Inflammatory macrophage (primary cell): ENCODE data around the gene ANO9.
"Not testable (repeated sequence)": the region's sequence is repeated elsewhere in the genome, so short reads cannot be mapped to it uniquely, and the experiment has no call there.

Source experiments
- DNase-seq, 2 donors: peaks; one replicate each; pipeline ENCODE4 v3.0.0-alpha.2; 2020 to 2022

ANO9 gene

GRCh38 chr11:434496-434895 is 7.3 kb downstream of the ANO9 start:
- no peak for DNase-seq

GRCh38 chr11:433641-434040 is 8.2 kb downstream of the ANO9 start:
- DNase-seq, result no peak

DNA sequence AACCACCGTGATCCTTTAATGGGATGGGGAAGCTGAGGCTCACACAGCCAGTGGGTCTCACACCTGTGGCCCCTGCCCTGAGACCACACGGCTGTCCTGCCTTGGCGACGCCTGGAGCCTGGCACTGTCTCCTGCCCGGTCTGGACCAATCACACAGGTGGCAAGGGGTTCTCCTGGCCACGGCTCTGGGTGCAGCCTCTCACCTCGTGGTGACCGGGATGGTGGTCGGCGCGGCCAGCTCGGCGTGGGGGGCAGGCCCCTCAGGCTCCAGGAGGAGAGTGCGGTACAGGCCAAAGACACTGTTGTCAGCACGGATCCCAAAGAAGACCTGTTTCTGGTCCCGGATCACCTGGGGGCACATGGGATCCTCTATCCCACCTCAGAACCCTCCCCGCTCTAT is 8.7 kb downstream of the ANO9 start:
- no peak for DNase-seq

- no peak for DNase-seq
Measured at GRCh38 chr11:432501-433100, 9.2 kb downstream of the ANO9 start.

DNA sequence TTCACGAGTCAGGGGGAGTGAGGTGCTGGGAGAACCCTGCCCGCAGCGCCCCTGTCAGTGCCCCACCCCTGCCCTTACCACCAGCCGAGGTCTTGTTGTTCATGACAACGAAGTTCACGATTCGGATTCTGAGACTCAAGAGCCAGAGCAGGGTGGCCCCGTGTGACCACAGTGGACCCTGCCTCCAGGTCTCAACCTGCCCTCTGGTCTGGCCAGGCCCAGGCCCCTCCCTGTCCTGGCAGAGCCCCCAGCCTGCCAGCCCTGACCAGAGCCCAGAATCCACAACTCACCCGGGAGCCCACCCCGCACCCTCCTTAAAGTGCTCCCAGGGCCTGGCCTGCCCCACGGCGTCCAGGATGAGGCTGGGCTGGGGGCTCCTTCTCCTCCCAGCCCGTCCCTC is 9.9 kb downstream of the ANO9 start:
- no peak for DNase-seq

DNA sequence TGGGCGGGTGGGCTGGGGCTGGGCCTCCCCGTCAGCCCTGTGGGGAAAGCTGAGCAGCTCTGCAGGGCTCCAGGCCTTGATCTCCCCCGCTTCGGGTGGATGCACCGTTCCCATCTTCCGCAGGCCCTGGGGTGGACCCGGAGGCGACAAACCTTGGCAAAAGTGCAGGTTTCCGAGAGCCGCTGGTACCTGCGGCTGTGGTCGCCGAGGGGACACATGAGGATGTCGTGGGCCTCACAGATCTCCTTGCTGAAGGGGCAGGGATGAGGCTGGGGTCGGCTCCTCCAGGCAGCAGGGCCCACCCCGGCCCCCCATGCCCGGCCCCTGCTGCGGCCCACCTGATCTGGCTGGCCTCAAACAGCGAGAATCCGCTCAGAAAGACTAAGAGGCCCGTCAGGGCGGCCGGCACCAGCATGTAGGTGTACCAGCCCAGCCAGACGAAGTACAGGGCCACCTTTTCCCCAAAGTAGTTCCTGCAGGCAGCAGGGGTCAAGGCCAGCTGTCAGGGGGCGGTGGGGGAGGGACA is 11.8 kb downstream of the ANO9 start:
- no peak for DNase-seq

DNA sequence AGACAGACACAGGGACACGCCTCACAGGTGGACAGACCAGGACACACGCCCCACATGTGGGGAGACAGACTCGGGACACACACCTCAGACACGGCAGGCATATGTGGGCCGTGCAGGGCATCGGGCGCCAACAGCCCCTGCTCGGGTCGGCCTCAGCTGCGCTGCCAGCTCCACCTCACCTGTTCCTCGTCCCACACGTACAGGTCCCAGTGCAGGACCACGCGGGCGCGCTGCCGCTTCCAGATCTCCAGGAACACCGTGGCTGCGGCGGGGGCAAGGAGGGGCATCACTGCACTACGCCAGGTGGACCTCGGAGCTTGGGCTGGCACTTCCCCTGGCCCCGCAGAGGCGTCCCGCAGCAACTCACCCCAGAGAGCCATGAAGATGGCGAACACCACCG is 12.4 kb downstream of the ANO9 start:
- DNase-seq, result no peak

DNA sequence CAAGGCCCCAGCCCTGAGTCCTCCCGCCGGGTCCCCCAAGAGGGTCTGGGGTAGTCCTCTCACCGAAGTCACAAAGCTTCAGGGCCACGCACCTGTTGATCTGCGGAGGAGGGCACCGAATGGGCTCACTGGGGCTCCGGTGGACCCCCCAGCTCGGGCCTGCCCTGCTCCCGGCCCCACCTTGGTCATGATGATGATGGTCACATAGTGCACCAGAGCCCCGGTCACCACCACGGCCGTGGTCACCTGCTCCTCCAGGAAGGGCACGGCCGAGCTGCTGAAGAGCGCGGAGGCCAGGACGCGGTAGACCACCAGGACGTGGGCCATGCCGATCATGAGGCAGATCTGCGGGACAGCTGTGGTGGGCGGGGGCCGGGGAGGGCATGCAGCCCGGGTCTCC is 13.5 kb downstream of the ANO9 start:
- DNase-seq, result no peak

DNA sequence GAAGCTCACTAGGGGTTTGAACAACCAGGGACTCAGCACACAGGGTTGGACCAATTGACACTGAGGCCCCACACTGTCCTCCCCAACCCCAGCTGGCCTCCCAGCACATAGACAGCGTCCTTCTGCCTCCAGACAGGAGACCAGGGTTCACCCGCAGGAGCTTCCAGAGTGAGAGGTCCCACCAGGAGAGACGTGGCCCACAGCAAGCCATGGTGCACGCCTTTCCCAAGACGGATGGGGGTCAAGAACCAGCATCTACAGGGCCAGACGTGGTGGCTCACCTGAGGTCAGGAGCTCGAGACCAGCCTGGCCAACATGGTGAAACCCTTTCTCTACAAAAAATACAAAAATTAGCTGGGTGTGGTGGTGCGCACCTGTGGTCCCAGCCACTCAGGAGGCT is 15.0 kb downstream of the ANO9 start:
- no peak for DNase-seq

GRCh38 chr11:425301-425700 is 16.5 kb downstream of the ANO9 start:
- DNase-seq, result no peak

DNA sequence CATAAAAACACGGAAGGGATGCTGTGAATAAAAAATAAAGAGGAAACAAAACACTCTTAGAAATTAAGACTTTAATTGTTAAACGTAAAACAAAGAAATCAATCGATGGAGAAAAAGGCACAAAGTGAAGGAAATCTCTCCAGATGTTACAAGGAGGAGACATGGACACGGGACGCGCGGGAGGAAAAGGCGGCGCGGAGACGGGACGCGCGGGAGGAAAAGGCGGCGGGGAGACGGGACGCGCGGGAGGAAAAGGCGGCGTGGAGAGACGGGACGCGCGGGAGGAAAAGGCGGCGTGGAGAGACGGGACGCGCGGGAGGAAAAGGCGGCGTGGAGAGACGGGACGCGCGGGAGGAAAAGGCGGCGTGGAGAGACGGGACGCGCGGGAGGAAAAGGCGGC is 17.0 kb downstream of the ANO9 start:
- not testable (repeated sequence) for DNase-seq

DNA sequence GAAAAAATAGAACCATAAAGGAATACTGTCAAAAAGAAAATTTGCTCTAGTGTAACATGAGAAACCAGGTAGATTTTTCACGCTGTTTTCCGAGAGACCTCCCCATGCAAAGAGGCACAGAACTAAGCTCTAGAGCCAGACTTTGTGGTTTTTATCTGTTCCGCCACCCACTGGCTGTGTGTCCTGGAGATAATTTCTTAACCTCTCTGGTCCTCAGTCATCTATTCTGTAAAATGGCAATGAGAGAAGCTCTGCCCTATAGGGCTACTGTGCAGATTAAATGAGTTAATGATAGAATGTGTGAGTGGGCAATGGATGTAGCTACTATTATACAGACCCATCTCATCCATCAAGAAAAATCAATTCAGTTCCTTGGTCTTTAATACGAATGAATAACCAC is 17.6 kb downstream of the ANO9 start:
- DNase-seq, result no peak

DNA sequence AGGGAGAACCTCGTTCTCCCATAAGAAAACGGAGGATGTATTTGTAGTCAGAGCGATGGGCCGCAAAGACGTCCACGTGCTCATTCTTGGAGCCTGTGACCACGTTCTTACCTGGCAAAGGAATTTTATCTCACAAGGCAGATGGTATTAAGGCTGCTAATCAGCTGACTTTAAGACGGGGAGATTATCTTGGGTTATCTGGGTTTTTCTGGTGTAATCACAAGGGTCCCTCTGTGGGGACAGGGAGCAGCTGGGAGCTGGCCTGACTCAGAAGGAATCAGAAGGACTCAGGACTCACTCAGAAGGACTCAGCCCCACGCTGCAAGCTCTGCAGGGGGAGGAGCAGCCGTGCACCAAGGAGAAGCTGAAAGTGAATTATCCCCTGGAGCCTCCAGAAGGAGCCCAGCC is 19.6 kb downstream of the ANO9 start:
- DNase-seq, result no peak

- DNase-seq, result no peak
Measured at GRCh38 chr11:420911-421321, 20.9 kb downstream of the ANO9 start.

DNA sequence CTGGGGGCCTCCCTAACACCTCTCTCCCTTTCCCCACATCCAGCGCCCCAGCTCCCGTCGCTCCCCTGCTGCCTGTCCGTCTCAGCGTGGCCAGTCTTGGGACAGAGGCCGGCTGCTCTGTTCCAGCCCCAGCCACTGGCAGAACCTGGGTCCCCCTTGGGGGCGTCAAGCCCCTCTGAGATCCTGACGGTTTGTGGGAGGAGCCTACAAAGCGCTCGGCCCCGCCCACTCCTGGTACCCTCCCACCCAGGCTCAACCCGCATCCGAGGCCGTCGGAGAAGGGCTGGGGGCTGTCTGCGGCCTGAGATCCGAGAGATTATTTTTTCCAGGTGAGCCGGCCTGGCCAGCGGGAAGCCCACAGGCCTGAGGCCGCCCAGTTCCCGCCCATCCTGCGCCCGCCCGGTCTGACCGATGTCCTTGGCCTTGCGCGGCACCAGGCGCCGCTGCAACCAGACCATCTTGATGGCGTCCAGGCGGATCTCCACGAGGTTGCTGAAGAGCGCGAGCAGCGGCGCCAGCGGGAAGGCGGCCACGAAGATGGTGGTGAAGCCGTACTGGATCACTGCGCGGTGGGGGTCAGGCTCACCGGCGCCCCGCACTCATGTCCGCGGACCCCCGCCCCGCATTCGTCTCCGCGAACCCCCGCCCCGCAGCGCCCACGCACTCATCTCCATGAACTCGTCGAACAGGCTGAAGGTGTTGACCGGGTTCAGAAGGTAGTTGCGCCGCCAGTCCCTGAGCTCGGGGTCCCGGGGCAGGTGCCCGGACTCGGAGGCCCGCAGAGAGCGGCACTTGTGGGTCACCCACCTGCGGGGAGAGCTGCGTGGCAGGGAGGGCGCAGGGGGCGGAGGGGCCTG is 21.5 kb downstream of the ANO9 start:
- DNase-seq, result no peak

DNA sequence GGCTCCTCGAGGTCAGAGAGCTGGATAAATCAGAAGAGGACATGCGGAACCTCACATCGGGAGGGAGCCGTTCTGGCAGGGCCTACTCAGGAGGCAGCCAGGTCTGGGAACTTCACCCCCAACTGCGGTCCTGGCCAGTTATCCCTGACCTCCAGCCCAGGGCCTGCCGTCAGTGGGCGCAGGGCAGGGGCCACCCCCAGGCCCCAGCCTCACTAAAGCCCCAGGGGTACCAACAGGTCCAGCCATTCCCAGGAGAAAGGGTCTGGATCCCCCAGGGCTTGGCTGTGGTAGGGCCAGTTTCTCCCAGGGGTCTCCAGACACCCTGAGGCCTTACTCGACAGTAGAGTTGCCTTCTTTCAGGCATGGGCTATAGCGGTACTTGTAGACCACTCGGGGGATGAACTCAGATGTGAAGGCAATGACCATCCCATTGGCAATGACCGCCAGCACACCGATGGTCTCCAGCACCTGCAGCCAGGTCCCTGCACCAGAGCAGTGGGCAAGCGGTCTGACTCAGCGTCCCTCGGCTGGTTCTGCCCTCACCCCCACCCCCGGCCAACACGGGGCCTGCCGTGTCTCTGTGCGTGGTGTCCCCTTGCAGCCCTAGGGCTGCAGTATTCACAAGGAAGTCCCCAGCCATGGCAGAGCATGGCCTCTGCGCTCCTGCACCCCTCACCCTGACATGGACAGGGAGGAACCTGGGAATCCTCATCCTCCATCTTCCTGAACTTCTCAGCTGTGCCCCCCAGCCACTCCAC is 22.4 kb downstream of the ANO9 start:
- DNase-seq, result no peak

- DNase-seq, result no peak
Measured at GRCh38 chr11:418343-419247, 23.2 kb downstream of the ANO9 start.

GRCh38 chr11:417652-418342 is 24.0 kb downstream of the ANO9 start:
- no peak for DNase-seq

DNA sequence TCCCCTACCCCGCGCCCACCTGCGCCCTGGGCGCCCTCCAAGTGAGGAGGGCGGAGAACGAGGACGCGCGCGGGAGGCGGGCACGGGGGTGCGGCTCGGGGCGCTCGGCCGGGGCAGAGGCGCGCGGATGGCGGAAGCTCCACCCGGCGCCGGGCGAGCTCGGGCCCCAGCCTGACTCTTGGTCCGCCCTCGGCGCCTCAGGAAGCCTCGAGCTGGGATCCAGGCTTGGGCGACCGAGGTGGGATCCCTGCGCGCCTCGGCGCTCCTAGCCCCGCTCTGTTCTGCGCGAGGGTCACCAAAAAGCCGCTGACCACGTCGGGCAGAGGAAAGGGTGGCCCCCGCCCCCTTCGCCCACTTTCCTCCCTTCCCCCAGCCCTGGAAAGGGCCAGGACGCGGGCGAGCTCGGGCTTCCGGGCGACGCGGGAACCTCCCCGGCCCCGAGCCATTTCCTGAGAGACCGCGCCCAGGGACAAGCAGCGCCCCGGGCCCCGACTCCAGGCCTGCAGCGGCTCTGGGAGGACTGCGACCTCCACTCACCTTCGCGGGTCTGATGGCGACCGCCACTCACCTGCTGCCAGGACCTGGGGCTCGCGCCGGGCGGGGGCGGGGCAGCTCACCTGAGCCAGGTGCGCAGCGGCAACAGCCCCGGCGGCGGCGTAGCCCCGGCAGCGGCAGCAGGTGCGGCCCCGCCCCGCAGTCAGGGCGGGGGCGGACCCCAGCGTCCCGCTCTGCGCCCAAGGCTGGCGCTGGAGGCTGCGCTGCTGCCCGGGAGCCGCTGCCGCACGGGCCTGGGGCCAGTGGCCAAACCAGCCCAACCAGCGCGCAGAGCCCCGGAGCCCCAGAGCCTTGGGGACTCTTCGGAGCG is 24.8 kb downstream of the ANO9 start:
- DNase-seq, result peak; percentile 54 to 61

DNA sequence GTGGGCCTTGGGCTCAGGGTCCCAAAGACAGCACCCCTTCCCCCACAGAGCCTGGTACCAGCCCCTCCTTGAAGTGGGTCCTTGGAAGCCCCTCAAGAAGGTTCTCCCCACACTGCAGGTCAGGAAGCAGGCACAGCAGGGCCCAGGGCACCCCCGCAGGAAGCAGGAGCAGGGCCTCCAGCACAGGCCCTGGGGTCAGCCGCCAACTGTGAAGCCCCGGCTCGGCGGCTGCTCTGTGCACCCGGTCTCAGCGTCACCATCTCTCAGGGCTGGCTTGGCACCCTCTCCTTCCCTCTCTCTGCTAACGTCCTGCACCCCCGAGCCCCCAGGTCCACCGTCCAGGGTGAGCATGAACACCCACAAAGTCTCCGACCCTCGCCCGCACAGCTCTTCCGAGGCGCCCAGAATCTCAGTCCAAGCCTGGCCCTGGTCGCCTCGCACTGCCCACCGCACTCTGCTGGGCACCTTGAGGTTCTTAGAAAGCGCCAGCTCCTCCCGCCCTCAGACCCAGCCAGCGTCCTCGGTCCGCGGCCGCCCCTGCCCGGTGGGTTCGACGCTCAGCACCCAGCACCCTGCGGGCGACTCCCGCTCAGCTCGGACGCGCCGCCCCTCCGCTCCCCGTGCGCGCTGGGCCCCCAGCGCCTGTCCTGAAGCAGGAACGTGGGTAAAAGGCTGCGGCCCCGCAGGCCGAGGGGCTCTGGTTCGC is 25.6 kb downstream of the ANO9 start:
- no peak for DNase-seq
